NCI-H1417 (cell line): ENCODE results near the gene LMAN2L.

Source experiments
- DNase-seq, 3 experiments: peaks; one replicate each; lab custom pipeline; 2025; lab: John Stamatoyannopoulos, UW

LMAN2L gene

GRCh38 chr2:96656540-96656939 is 83.3 kb downstream of the LMAN2L start:
- DNase-seq, result no peak
